Medulla oblongata (tissue), 1 donor: Measurements from ENCODE around the gene CTDP1.
A peak's percentile ranks its signal among the peaks of the same experiment; 100 is the strongest.
"Not testable (repeated sequence)": the region's sequence is repeated elsewhere in the genome, so short reads cannot be mapped to it uniquely, and the experiment has no call there.

ENCODE experiments used
- DNase-seq: peaks from one replicate; pipeline ENCODE4 v3.0.0-alpha.2; 2015; ENCODE audit errors: extremely low spot score

Gene CTDP1

DNA sequence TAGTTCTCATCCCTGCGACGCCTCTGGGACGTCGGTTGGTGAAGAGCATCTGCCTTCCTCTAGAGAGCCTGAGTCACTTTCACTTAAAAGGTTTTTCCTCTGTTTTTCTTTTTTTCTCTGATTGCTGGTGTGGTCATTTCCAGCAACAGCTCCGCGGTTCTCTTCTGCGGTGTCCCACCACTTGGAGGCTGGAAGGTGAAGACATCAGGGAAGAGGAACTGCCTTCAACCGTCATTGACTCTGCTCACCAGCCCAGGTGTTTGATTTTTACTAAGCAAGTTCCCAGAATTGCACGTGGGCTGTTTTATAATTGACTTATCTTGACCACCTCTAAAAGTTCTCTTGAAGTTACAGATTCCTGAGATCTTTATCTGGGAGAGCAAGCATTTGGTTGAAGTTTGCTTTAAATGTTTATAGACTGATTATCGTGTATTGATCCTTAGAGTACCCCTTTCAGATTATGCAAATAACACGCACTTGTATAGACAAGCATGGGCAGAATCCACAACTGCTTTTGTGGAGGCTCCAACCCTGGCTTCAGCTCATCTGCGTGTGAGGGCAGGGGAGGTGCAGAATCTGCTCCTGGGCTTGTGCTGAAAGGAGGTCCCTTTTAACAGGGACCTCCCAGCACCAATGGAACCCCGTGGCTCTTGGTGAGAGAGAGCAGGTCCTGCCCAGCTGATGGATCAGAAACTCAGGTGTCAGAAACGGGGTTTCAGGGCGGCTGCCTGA lies 3.5 kb downstream of the CTDP1 start:
- no peak for DNase-seq

DNA sequence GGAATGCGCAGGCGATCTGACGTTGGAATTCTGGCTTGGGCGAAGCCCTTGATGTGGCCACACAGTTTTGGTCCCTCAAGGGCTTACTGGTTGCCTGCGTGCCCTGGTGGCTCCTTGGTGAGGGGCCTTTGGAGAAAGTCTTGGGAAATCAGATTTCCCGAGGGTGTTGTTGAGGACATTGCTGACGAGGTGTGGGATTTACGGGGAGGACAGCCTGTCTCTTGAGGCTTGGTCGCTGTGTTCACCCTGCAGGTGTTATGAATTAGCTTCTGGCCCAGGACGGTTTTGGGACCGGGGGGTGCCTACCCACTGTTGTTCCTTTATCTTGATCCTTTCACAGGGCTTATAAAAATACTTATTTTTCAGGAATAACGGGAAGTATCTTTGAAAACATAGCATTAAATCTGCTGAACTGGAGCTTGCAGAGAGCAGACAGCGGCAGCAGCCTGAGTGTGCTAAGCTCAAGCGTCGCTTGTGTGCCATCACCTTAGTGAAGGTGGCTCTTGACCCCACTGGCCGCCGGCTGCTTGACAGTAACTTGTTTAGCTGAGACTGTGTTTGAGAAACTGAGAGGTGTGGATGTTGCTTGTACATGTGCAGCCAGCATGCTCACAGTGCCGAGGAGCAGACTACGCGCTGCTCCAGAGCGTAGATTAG lies 4.2 kb downstream of the CTDP1 start:
- DNase-seq, result no peak

- DNase-seq, result no peak
Observed at GRCh38 chr18:79684283-79684631, 4.7 kb downstream of the CTDP1 start.

DNA sequence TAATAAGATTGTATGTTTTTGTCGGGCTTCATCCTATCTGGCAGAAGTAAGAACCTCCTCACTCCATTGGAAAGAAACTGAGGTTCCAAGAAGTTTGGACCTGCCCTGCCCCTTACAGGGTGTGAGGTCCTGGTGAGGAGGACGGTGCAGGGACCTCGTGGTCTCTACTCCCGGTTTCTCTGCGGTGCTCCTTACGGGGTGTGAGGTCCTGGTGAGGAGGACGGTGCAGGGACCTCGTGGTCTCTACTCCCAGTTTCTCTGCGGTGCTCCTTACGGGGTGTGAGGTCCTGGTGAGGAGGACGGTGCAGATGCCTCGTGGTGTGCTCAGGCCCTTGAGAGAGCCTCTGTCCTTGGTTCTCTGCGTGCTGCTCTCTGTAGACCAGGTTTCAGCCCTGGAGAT lies 5.2 kb downstream of the CTDP1 start:
- DNase-seq, result no peak

GRCh38 chr18:79685281-79685680 lies 5.7 kb downstream of the CTDP1 start:
- DNase-seq, result no peak

GRCh38 chr18:79685971-79686370 lies 6.4 kb downstream of the CTDP1 start:
- no peak for DNase-seq

GRCh38 chr18:79687806-79688205 lies 8.2 kb downstream of the CTDP1 start:
- DNase-seq, result no peak

- DNase-seq, result no peak
Observed at GRCh38 chr18:79690071-79690470, 10.5 kb downstream of the CTDP1 start.

- DNase-seq, result no peak
Observed at GRCh38 chr18:79690586-79691482, 11.2 kb downstream of the CTDP1 start.

- DNase-seq, result no peak
Observed at GRCh38 chr18:79692056-79692455, 12.5 kb downstream of the CTDP1 start.

- DNase-seq, result no peak
Observed at GRCh38 chr18:79692886-79693285, 13.3 kb downstream of the CTDP1 start.

GRCh38 chr18:79693561-79694205 lies 14.1 kb downstream of the CTDP1 start:
- DNase-seq, result no peak

- DNase-seq, result not testable (repeated sequence)
Observed at GRCh38 chr18:79694206-79694894, 14.7 kb downstream of the CTDP1 start.

GRCh38 chr18:79694895-79695213 lies 15.3 kb downstream of the CTDP1 start:
- no peak for DNase-seq

DNA sequence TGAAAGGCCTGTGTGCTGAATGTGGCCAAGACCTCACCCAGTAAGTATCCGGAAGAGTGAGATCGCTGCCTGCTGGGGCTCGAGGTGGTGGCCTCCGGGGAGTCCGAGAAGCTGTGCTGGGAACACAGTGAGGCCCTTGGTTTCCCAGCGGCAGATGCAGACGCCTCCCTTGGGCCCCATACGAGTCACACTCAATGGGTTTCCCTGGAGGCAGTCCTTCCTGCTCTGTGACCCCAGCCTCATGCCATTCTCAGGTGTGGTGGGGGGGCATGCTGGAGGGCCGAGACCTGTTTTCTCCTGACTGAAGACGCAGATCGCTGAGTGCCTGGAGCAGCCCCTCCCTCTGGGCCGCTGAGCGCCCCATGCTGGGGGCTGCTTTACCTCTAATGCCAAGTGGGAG lies 15.7 kb downstream of the CTDP1 start:
- DNase-seq, result no peak

DNA sequence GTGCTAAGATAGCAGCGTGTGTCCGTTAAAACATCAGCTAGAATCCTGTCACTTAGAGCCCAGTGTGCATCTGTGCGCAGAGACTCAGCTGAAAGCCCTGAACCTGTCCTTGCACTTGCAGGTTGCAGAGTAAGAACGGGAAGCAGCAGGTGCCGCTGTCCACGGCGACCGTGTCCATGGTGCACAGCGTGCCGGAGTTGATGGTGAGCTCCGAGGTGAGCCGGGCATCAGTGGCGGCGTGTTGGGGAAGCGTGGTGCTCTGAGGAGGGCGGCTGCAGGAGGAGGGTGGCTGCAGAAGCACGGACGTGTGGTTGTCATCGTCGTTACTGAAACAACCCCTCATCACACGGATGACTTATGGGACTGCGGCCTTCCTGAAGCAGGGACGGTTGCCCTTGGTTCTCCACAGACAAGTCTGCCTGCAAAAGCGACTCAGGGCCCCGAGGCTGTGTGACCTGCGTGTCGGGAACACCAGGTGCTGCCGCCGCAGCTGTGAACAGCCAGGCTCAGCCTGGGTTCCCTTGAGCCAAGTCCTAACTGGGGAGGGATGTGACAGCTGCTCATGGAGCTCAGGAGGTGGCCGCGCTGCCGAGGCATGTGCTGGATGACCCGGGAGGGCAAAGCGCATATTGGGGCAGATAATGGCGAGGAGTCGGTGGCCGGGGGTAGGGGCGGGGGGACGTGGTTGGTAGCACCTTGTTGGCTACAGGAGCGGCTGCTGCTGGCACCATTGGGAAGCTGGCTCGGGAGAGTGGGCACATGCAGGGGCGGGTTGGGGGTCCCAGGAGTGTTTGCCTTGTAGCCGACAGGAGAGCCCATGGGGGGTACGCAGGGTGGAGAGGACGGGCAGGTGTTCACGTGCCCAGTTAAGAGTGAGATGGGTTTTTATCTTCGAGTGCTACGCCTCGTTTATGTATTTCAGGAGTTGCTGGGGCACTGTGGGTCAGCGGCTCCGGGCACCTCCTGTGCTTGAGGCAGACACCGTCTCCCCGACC lies 16.6 kb downstream of the CTDP1 start:
- no peak for DNase-seq

- no peak for DNase-seq
Observed at GRCh38 chr18:79697178-79697577, 17.6 kb downstream of the CTDP1 start.

DNA sequence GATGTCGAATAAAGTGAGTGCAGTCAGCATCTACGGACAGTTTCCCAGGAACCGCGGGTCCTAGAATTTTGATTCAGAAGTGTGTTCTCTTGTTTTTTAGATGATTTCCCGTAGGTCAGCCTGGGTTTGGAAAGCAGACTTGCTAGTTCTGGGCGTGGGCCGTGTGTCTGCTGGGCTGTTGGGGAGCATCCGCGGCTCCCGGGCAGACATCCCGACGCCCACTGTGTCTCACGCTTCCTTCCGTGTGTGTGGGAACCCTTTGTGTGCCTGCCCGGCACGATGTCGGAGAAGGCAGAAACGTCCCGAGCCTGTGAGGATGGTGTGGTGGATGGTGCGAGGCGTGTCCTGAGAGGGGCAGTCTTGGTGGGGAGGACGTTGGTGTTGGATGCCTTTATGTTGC lies 18.4 kb downstream of the CTDP1 start:
- no peak for DNase-seq

GRCh38 chr18:79698668-79699335 lies 19.2 kb downstream of the CTDP1 start:
- peak; percentile 56 for DNase-seq

GRCh38 chr18:79699653-79700052 lies 20.1 kb downstream of the CTDP1 start:
- no peak for DNase-seq
